DND-41 (cell line): ENCODE results near the gene KAT2A.

Experiments used
- CTCF ChIP-seq: IDR thresholded peaks from 2 replicates; pipeline ENCODE4 v1.5.1; 2012; ENCODE audit warnings: borderline replicate concordance, low read length, moderate library complexity, mild to moderate bottlenecking; ENCODE audit not compliant: poor library complexity, severe bottlenecking; ENCODE audit errors: extremely low read depth
- EZH2 ChIP-seq: IDR thresholded peaks from 3 replicates; pipeline ENCODE4 v1.6.1; 2012; ENCODE audit warnings: borderline replicate concordance, low read depth, mild to moderate bottlenecking, moderate library complexity, low read length, inconsistent platforms; ENCODE audit not compliant: severe bottlenecking

- TF ChIP-seq EZH2 (no peak), CTCF (no peak)
These were observed 48.6 kb downstream of the KAT2A start for GRCh38 chr17:42072323-42073187.
